HG02678 (cell line): ENCODE results near the gene ROR1.
A peak's percentile ranks its signal among the peaks of the same experiment; 100 is the strongest.
"Not testable (repeated sequence)": the region's sequence is repeated elsewhere in the genome, so short reads cannot be mapped to it uniquely, and the experiment has no call there.

Experiments used
- ATAC-seq: cut with Tn5 transposase; IDR thresholded peaks from one replicate; pipeline ENCODE4 v1.9.1; 2021; ENCODE audit warnings: mild to moderate bottlenecking, moderate library complexity; ENCODE audit not compliant: unreplicated experiment

Gene ROR1

GRCh38 chr1:63821091-63822005 is 47.5 kb downstream of the ROR1 start:
- no peak for ATAC-seq

- no peak for ATAC-seq
Measured at GRCh38 chr1:63822540-63822939, 48.7 kb downstream of the ROR1 start.

GRCh38 chr1:63824451-63824850 is 50.6 kb downstream of the ROR1 start:
- no peak for ATAC-seq

GRCh38 chr1:63825111-63825510 is 51.3 kb downstream of the ROR1 start:
- ATAC-seq: no peak

GRCh38 chr1:63826246-63826861 is 52.5 kb downstream of the ROR1 start:
- ATAC-seq: not testable (repeated sequence)

GRCh38 chr1:63827411-63828321 is 53.8 kb downstream of the ROR1 start:
- peak; percentile 9 for ATAC-seq

GRCh38 chr1:63828322-63829044 is 54.7 kb downstream of the ROR1 start:
- ATAC-seq: peak; percentile 91

GRCh38 chr1:63829349-63830327 is 55.8 kb downstream of the ROR1 start:
- no peak for ATAC-seq

GRCh38 chr1:63831409-63831808 is 57.6 kb downstream of the ROR1 start:
- ATAC-seq: no peak

GRCh38 chr1:63833363-63834119 is 59.7 kb downstream of the ROR1 start:
- no peak for ATAC-seq

- no peak for ATAC-seq
Measured at GRCh38 chr1:63835128-63835527, 61.3 kb downstream of the ROR1 start.

- no peak for ATAC-seq
Measured at GRCh38 chr1:63836374-63836773, 62.6 kb downstream of the ROR1 start.

- no peak for ATAC-seq
Measured at GRCh38 chr1:63836830-63837229, 63.0 kb downstream of the ROR1 start.

GRCh38 chr1:63843010-63843409 is 69.2 kb downstream of the ROR1 start:
- no peak for ATAC-seq

- ATAC-seq: no peak
Measured at GRCh38 chr1:63843884-63844283, 70.1 kb downstream of the ROR1 start.

- no peak for ATAC-seq
Measured at GRCh38 chr1:63845346-63845745, 71.5 kb downstream of the ROR1 start.

- no peak for ATAC-seq
Measured at GRCh38 chr1:63847308-63847910, 73.6 kb downstream of the ROR1 start.

- no peak for ATAC-seq
Measured at GRCh38 chr1:63848733-63849132, 74.9 kb downstream of the ROR1 start.
